Measurements from ENCODE around the gene LETMD1.

GRCh38 chr12:51009056-51009440 is 39.1 kb upstream of the LETMD1 start:
- TF ChIP-seq POLR2A (IDR thresholded peaks at IDR 0.05) = no peak
- TF ChIP-seq CTCF (IDR thresholded peaks at IDR 0.05) = no peak
- no peak for TF ChIP-seq EP300 (IDR thresholded peaks at IDR 0.05)
- TF ChIP-seq POLR2AphosphoS5 (IDR thresholded peaks at IDR 0.05) = peak in 3 of 4 donors; percentile 16 to 45 (median 27)

All from sigmoid colon (tissue), 4 donors.